ENCODE measurements around the gene PCIF1. TPM values are rescaled to one million over a fixed set of nuclear protein-coding genes. Genes with fewer than 3 reads are reported as not detected.

PCIF1 gene
- total and polyA plus RNA-seq, 2 experiments from 2014 or later = 41.2 to 43.8 TPM

- Histone ChIP-seq H3K4me3 (no peak overlapping the region), H3K36me3 (peaks cover 37% of the 10 kb centered on the region), H3K27me3 (no peaks in the 10 kb centered on the region), H3K9me3 (ENCODE audit: low read depth) (no peaks in the 10 kb centered on the region), H3K4me1 (ENCODE audit: low read depth) (no peaks in the 10 kb centered on the region), H3K27ac (no peak overlapping the region)
- TF ChIP-seq CTCF (IDR thresholded peaks at IDR 0.05; ENCODE audit: low read depth, low read length) = no peak
- DNase-seq (ENCODE audit: low read depth in 1 of 2, low spot score in 1 of 2) = no peak
These were observed 24.1 kb downstream of the PCIF1 start for GRCh38 chr20:45958593-45958992.

GRCh38 chr20:45959126-45959525 lies 24.6 kb downstream of the PCIF1 start:
- no peak for TF ChIP-seq CTCF (IDR thresholded peaks at IDR 0.05; ENCODE audit: low read depth, low read length)
- no peaks in the 10 kb centered on the region for H3K9me3 ChIP-seq (ENCODE audit: low read depth)
- H3K36me3 ChIP-seq = peaks cover 38% of the 10 kb centered on the region
- DNase-seq (ENCODE audit: low read depth in 1 of 2, low spot score in 1 of 2) = no peak
- no peak overlapping the region for H3K4me3 ChIP-seq
- no peak overlapping the region for H3K27ac ChIP-seq
- H3K27me3 ChIP-seq = no peaks in the 10 kb centered on the region
- H3K4me1 ChIP-seq (ENCODE audit: low read depth) = no peaks in the 10 kb centered on the region

GRCh38 chr20:45959956-45960630 lies 25.6 kb downstream of the PCIF1 start:
- Histone ChIP-seq H3K36me3 (peaks cover 43% of the 10 kb centered on the region), H3K4me1 (ENCODE audit: low read depth) (no peaks in the 10 kb centered on the region), H3K4me3 (no peak overlapping the region), H3K9me3 (ENCODE audit: low read depth) (no peaks in the 10 kb centered on the region), H3K27me3 (no peaks in the 10 kb centered on the region), H3K27ac (no peak overlapping the region)
- TF ChIP-seq CTCF (IDR thresholded peaks at IDR 0.05; ENCODE audit: low read depth, low read length) = no peak
- DNase-seq (ENCODE audit: low read depth in 1 of 2, low spot score in 1 of 2) = no peak

- no peak overlapping the region for H3K4me3 ChIP-seq
- no peaks in the 10 kb centered on the region for H3K27me3 ChIP-seq
- H3K36me3 ChIP-seq = peaks cover 45% of the 10 kb centered on the region
- H3K4me1 ChIP-seq (ENCODE audit: low read depth) = no peaks in the 10 kb centered on the region
- no peak overlapping the region for H3K27ac ChIP-seq
- TF ChIP-seq CTCF (IDR thresholded peaks at IDR 0.05; ENCODE audit: low read depth, low read length) = no peak
- H3K9me3 ChIP-seq (ENCODE audit: low read depth) = no peaks in the 10 kb centered on the region
- DNase-seq (ENCODE audit: low read depth in 1 of 2, low spot score in 1 of 2) = no peak
These were observed 27.7 kb downstream of the PCIF1 start for GRCh38 chr20:45962031-45962755.

- no peaks in the 10 kb centered on the region for H3K9me3 ChIP-seq (ENCODE audit: low read depth)
- DNase-seq (ENCODE audit: low read depth in 1 of 2, low spot score in 1 of 2) = peak; percentile 47 to 59
- H3K27me3 ChIP-seq = no peaks in the 10 kb centered on the region
- H3K36me3 ChIP-seq = peaks cover 50% of the 10 kb centered on the region
- TF ChIP-seq CTCF (IDR thresholded peaks at IDR 0.05; ENCODE audit: low read depth, low read length) = peak; percentile 16
- H3K27ac ChIP-seq = no peak overlapping the region
- H3K4me1 ChIP-seq (ENCODE audit: low read depth) = no peaks in the 10 kb centered on the region
- no peak overlapping the region for H3K4me3 ChIP-seq
These were observed 28.8 kb downstream of the PCIF1 start for GRCh38 chr20:45963059-45964005.

All from cardiac muscle cell (in vitro differentiated cells and primary cell).